Hippocampal formation (tissue), 2 donors: ENCODE data around the gene TMEM201.

Source experiments
- DNase-seq, 2 donors: peaks; one replicate each; lab custom pipeline; 2025; lab: John Stamatoyannopoulos, UW

TMEM201 gene

DNA sequence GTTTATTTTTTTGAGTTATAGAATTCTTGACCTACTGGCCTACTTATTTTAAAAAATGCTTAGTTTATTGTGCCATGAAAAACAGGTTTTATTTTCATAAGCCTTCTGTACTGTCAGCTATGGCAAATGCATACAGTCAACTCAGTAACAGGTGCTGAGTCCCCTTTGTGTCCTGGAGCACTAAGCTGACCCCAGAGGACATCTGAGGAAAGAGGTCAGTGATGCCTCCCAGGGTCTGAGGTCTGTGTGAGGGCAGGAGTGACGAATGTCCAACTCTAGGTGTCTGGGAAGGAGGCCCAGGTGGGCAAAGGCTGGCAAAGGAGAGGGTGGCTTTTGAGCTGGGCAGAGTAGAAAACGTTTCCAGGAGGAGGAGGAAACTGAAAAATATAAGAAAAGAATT is 7.8 kb upstream of the TMEM201 start:
- DNase-seq, result no peak

DNA sequence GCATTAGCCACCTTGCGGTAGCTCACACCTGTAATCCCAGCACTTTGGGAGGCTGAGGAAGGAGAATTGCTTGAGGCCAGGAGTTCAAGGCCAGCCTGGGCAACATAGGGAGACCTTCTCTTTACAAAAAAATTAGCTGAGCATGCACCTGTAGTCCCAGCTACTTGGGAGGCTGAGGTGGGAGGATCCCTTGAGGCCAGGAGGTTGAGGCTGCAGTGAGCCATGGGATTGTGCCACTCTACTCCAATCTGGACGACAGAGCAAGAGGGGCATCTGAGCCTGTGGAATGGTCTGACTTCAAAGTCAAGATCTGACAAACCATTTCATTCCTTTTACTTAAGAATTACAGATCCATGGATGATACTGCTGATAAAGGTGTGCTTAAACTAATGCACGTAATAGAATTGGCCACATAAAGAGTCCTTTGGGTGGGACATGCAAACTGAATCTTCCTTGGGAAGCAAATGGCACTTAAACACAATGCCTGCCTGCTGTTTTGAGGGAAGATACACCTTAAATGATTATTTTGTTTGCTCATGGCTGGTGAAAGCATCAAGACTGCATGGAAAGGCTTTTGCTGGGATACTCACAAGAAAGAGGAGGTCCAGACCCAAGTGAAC is 2.5 kb upstream of the TMEM201 start:
- no peak for DNase-seq

DNA sequence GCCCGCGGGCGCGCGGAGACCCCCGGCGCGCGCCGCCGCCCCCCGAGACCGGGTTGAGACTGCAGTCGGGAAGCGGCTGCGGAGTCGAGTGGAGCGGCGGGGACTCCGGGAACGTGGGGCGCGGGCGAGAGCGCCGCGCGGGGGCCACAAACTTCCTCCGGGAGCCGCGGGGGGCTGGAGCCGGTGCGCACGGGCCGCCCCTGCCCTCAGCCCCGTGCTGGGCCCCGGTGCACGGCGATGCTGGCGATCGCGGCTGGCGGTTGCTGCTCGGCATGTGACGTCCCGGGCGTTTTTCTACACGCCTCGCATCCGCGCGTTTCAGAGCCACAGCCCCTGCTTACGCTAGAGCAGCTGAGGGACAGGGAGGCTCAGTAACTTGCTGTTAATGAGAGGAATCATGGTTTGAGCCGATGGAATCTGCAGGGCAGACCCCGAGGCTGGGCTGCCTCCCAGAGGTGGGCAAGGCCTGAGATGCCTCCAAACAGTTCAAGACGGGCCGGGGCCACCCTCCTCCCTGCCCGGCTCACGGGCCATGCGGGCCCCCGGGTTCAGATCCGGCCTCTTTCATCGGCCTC is 520 bp downstream of the TMEM201 start:
- no peak for DNase-seq

DNA sequence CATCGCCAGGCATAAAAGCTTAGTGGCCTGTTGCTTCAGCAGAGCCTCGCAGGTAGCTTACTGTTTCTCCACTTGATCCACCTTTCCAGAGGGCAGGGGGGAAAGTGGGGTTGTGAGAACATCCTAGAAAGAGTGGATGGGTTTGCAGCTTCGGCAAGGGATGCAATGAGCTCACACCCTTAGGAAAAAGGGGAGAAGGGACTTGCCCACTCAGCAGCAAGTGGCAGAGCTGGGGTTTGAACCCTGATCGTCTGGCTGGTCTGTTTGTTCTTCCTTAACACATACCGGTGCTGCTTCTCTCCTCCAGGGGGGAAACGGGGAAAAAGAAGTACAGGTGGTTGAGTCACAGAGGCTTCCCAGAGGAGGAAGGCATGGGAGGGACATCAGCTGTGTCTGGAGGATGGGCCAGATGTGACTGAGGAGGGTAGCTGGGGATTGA is 1.0 kb downstream of the TMEM201 start:
- no peak for DNase-seq

DNA sequence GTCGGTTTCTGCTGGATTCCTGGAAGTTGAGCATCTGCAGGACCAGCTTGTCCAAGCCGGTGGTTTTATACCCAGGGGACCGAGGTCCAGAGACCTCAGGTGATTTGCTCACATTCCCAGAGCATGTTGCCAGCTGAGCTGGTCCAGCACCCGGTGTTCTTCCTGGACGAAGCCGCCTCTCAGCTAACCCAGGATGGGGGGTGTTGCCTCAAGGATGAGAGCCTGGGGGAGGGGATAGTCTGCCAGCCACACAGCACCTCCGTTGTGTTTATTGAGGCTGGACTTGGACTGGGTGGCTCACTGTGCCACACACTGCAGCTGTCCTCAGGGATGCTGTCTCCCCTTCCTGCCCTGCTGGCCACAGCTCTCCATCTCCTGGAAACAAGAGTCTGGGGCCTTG is 1.5 kb downstream of the TMEM201 start:
- DNase-seq, result no peak

DNA sequence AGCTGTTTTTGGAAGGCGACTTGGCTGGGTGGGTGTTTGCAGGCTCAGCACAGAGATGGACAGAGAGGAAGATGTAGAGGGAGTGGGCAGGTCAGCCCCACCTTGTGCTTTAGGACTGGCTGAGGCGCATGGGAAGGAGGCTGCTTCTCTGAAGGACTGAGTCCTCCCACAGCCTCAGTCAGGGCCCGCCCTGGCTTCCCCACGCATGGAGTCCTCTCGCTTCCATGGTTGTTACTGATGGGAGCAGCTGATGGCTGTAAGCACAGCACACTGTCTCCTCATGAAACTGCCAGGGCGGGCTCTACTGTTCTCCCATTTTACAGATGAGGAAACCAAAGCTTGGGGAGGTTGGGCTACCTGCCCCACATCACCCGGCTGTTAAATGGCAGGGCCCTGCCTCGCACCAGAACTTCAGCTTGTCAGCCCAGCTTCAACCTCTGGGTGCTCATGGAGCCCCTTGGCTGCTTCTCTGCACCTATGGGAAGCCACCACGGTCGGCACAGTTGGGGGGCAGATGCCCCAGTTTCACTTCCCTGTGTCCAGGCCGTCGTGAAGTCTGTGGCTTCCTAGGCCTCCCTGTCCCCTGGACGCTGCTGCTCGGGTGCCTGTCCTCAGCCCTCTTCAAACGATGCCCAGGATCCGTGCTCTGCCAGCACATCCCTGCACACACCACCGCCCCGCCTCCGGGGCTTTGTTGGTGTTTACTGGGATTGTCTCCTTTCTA is 2.4 kb downstream of the TMEM201 start:
- DNase-seq, result no peak

DNA sequence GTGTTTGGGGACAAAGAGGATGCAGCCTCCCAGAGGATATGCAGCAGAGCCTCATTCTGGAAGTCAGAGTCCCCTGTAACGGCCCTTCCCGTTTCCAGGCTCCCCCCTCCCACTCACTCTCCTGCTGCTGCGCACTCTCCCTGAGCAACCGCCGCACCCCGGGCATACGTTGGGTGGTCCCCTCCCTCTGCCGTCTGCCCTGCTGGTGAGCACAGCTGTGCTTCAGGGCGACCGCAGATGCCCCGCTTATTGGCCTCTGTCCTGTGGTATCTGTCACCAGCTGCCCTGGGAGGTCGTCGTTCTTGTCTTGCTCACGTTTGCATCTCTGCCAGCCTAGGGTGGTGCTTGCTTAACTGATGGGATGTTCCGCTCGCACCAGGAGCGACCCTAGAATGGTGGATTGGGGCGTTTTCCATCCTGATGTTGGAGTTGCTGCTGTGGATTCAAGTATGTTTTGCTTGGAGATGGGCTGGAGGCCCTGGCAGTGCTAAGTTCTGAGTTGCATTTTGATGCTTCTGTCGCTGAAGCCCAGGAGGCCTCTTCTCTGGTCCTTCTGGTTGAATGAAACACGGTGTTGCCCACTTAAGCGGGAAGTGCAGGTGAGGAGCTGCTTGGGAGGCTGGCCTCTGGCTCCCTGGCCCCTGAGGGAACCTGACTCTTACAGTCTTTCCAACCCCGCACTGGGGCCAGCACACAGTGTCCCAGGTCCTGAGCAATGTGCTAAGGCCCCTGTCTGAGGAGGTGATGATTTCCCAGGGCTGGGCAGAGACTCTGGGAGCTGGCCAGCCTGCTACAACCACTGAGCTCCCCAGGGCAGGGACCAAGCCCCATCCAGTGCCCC is 3.2 kb downstream of the TMEM201 start:
- DNase-seq, result no peak

DNA sequence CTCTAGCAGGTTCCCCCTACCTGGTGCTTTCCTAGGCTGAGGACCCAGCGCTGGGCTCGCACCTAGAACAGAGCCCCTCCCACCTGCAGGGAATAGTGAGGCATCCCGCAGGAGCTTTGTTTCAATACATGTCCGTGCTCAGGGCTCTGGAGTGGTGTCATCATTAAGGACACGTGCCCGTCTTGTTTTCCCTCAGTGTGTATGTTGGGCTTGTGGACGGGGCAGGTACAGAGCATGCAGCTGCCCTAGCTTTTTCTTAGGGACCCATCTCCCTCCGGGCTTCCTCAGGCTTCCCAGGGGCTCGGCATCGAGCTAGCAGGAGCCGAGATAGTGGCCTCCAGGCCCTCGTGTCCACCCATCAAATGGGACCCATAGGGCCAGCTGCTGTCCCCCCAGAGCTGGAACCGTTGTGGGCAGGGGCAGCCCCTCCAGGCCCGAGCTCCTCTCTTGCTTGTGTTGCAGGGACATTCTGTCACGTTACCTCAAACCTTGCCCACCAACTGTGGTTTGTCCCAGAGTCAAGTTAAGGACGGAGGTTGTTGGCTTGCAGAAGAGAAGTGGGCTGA is 3.9 kb downstream of the TMEM201 start:
- no peak for DNase-seq

DNA sequence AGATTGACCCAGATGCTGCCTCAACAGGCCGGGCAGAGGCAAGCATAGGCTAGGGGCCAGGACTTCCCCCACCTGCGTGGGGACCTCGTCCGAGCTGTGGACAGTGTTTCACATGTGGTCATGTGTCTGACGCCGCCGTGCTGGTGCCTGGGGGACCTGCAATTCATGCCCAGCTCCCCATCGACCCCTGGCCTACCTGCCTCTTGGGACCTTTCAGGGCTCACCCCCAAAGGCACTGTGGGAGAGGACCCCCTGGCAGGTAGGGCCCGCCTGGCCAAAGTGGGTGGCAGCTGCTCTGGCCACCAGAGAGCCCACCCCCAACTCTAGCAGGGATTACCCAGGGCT is 4.4 kb downstream of the TMEM201 start:
- DNase-seq, result no peak

DNA sequence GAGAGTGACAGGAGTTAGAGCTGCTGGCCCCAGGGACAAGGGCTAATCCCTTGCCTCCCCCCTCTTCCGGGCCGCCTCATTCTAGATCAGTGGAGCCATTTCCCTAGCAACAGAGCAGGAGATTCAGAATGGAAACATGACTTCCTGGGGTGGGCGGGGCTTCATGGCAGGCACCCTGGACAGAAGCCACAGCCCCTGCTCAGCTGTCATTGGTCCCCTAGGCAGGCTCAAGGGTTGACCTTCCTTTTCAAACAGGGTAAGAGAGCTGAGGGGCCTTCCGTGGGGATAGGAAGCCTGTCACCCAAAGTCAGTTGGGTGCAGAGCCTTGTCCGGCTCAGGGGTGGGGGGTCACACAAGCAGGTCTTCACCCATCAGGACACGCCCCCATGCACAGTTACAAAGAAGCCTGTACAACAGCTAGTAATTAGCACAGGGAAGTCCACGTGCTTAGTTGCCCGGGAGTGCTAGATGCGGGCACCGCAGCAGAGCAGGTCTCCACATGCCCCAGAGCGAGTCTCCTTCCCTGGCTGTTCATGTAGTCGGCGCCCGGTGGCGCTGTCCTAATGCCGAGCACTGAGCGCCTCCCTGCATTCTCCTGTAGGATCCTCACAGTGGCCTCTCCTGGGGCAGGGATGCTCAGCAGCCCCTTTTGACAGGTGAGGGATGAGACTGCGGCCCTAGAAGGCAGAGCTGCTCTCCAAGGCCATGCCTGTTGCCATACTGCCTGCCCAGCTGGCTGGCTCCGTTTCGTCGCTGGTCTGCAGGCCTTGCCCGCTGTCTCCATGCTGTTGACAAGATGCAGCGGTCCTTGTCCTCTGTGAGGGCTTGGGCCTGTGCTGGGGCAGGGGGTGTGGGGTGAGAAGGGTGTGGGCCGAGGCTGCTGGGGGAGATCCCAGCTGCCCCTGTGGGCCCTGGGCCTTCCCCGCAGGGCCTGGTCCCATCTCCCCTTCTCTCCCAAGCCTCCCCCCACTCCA is 5.1 kb downstream of the TMEM201 start:
- peak in 1 of 2 donors; percentile 49 for DNase-seq

DNA sequence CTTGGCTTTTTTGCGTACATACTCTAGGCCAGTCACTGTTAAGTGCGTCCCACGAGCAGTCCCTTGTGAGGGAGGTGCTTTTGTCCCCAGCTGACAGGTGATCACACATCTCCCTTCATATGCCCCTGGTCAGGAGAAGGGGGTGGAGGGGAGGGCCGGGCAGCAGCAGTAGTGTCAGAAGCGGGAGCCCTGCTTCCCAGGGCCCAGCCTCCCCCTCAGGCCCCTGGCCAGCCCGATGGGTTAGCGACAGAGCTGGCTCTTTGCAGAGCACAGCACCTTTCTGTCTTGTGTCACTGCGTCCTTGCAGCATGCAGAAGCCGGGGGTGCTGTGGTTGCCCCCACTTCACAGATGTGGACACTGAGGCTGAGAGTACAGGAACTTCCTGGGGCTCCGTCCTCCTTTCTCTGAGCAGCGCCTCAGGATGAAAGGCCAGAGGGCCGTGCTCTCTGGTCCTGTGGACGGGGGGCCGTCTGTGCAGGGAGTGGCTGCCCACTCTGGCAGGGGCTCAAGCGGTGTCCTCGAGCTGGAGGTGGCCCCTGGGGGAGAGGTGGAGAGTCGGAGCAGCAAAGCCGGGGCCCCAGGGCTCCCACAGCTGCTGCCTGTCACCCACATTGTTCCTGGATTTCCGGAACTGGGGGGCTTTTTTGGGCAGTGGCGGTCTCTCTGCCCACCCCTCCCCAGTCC is 5.9 kb downstream of the TMEM201 start:
- no peak for DNase-seq

DNA sequence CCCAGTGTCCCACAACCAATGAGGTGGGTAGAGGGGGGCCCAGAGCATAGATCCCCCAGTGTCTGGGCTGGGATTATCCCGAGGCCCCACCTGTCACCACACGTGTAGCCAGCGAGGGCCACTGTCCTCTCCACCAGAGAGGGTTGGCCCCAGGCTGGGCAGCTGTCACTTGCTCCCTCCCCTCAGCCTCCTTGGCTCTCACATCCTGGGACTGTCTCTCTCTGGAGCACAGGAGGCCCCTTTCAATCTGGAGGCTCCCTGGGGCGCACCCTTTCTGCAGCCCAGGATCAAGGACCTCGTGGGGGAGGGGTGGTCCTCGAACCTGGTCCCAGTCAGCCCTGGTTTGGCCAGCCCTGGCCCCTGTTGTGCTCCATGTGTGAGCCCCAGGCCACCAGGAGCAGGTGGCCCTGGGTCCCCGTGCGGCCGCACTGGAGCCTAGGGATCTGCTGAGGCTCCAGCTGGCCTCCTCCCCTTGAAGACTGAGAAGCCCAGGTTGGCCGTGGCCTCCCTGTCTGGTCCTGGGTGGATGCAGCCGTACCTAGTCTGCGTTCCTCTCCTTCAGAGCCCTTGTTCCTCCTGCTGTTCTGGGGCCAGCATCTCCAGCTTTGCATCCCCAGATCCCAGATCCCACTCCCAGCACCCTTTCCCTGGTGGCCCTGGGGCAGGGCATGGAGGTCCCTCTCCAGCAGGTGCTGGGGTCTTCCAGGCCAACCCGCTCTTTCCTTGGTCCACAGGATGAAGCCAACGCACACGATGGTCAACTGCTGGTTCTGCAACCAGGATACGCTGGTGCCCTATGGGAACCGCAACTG is 6.7 kb downstream of the TMEM201 start:
- DNase-seq, result no peak

DNA sequence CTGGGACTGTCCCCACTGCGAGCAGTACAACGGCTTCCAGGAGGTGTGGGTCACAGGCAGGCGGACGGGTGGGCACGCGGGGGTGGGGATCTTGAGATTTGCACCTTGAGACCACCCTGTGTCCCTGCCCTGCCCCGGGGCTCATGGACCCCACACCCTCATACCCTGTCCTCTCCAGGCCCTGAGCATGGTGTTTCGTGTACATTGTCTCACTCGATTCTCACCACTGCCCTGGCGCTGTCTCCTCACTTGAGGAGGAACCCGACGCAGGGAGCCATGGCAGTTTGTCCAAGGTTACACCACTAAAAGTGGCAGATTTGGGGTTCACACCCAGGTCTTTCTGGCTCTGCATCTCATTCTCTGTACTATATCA is 7.2 kb downstream of the TMEM201 start:
- no peak for DNase-seq

DNA sequence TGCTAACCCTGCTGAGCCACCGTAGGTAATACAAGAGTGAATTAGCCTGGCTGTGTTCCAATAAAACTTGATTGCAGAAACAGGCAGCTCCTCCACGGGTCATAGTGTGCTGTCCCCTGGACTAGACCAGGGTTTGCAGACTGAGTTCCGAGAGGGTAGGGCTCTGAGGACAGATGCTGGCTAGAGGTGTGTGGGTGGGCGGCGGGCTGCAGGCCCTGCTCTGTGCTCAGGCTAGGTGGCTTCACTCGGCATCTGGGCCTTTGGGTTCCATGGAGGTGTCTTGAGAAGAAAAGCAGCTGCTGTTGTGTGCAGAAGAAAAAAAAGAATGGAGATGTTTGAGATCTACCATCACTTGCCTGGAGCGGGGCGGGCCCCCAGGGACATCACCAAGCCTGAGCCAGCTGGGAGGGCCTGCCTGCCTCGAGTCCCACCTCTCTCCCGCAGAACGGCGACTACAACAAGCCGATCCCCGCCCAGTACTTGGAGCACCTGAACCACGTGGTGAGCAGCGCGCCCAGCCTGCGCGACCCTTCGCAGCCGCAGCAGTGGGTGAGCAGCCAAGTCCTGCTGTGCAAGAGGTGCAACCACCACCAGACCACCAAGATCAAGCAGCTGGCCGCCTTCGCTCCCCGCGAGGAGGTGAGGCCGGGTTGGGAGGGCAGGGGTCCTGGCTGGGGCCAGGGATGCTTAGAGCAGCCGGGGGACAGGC is 7.9 kb downstream of the TMEM201 start:
- no peak for DNase-seq

DNA sequence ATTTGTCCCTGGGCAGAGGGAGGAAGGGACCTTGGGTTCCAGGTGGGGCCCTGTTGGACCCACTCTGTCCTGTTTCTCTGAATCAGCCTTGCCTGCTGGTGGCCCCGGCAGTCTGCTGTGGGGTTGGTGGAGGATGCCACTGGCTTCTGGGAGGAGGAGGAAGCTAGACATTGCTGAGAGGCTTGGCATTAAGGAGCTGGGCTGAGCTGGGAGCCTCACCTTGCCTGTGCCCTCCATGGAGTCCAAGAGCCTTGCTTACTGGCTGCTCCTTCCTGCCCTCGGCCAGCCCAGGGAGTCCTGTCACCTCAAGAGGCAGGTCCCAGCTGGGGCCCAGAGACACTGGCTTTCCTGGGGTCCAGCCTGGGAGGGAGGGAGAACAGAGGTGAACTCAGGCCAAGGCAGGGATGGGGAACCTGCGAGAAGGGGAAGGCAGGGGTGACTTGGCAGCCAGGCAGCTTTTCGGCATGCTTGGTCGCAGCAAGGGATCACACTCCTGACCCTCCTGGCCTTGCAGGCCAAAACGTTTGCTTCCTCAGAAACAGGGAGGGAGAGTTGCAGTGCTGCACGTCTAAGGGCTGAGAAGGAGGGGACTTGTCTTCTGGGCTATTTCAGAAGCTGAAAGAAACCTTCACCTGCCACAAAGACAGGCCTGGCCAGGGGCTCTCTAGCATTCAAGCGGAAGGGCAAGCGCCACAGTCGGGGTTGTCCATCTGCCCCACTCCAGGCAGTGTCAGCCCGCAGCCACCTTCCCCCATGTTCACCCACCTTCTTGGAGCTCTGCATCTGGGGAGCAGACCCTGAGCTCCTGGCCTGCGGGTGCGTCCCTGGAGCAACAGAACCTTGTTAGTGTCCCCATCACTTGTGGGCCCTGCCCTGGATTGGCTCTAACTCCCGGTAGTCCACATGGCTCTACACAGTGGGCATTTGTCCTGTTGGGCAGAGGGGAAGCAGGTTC is 8.9 kb downstream of the TMEM201 start:
- no peak for DNase-seq

DNA sequence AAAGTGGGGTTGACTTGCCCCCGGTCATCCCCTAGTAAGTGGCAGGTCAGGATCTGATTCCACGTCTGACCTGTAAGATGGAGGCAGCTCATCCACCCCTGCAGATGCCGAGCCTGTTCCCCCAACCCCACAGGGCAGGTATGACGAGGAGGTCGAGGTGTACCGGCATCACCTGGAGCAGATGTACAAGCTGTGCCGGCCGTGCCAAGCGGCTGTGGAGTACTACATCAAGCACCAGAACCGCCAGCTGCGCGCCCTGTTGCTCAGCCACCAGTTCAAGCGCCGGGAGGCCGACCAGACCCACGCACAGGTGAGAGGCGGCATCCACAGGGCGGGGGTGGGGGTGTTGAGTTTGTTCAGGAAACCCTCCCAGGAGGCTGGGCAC is 9.6 kb downstream of the TMEM201 start:
- no peak for DNase-seq

DNA sequence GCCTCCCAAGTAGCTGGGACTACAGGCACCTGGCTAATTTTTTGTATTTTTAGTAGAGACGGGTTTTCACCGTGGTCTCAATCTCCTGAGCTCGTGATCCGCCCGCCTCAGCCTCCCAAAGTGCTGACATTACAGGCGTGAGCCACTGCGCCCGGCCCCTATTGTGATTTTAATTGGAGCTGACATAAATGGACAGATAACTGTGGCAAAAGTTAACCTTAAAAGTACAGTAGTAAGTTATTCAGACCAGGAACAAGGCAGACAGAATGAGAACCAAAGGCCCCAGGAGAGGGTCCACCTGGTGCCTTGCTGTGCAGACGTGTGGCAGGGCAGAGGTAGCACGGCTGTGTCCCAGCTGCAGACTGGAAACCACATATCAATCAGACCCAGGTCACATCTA is 11.0 kb downstream of the TMEM201 start:
- no peak for DNase-seq
